Measurements from ENCODE around the gene PPP1R1B.

GRCh38 chr17:39683295-39683939, 56.7 kb downstream of the PPP1R1B start:
- TF ChIP-seq CTCF (IDR thresholded peaks at IDR 0.05) (no peak), POLR2A (IDR thresholded peaks at IDR 0.05) (no peak)
